Endodermal cell (in vitro differentiated cells): ENCODE results near the gene SCFD1. TPM values are rescaled to one million over a fixed set of nuclear protein-coding genes. Genes with fewer than 3 reads are reported as not detected.
A peak's percentile ranks its signal among the peaks of the same experiment; 100 is the strongest.

Source experiments
- DNase-seq: peaks from one replicate; pipeline ENCODE4 v3.0.0-alpha.2; 2017
- H3K27ac ChIP-seq: 2 replicates; pipeline ENCODE4 v1.5.1; 2013; ENCODE audit warnings: mild to moderate bottlenecking, low read depth, low read length, moderate library complexity
- H3K27me3 ChIP-seq: 2 replicates; pipeline ENCODE4 v1.6.1; 2013; ENCODE audit warnings: mild to moderate bottlenecking, low read length, moderate library complexity; ENCODE audit not compliant: insufficient read depth, control insufficient read depth, poor library complexity, severe bottlenecking
- H3K36me3 ChIP-seq: 2 replicates; pipeline ENCODE4 v1.7.0; 2013; ENCODE audit warnings: mild to moderate bottlenecking, low read length, moderate library complexity; ENCODE audit not compliant: control insufficient read depth, insufficient read depth
- H3K4me1 ChIP-seq: one replicate; pipeline ENCODE4 v1.7.0; 2013; ENCODE audit warnings: low read length; ENCODE audit not compliant: control insufficient read depth, insufficient read depth
- H3K4me3 ChIP-seq: 2 replicates; pipeline ENCODE4 v1.5.1; 2013; ENCODE audit warnings: mild to moderate bottlenecking, low read length, moderate library complexity
- H3K9ac ChIP-seq: 2 replicates; pipeline ENCODE4 v1.6.1; 2013; ENCODE audit warnings: mild to moderate bottlenecking, low read length, moderate library complexity; ENCODE audit not compliant: poor library complexity, severe bottlenecking; ENCODE audit errors: extremely low read depth
- H3K9me3 ChIP-seq: 2 replicates; pipeline ENCODE4 v1.6.1; 2013; ENCODE audit warnings: mild to moderate bottlenecking, low read length, moderate library complexity; ENCODE audit not compliant: control insufficient read depth
- H3K27ac Mint-ChIP-seq: 2 replicates; pipeline ENCODE4 v1.8.0; 2020; ENCODE audit warnings: mixed read lengths
- H3K27me3 Mint-ChIP-seq: 2 replicates; pipeline ENCODE4 v1.8.0; 2021; ENCODE audit warnings: mild to moderate bottlenecking, mixed read lengths; ENCODE audit not compliant: insufficient read depth
- H3K36me3 Mint-ChIP-seq: 2 replicates; pipeline ENCODE4 v1.8.0; 2020; ENCODE audit warnings: low read depth, mixed read lengths
- H3K4me1 Mint-ChIP-seq: 2 replicates; pipeline ENCODE4 v1.8.0; 2020; ENCODE audit warnings: mixed read lengths
- H3K4me3 Mint-ChIP-seq: 2 replicates; pipeline ENCODE4 v1.8.0; 2020; ENCODE audit warnings: mild to moderate bottlenecking, moderate library complexity, mixed read lengths
- H3K9me3 Mint-ChIP-seq: 2 replicates; pipeline ENCODE4 v1.8.0; 2020; ENCODE audit warnings: mild to moderate bottlenecking, mixed read lengths
- CTCF ChIP-seq: fragments of 200-600 bp; sonication (generic); conservative IDR thresholded peaks from 2 replicates; pipeline ENCODE4 v1.5.0; 2021; ENCODE audit warnings: antibody characterized with exemption, mild to moderate bottlenecking
- WGBS, 2 experiments: methylation state at CpG; one replicate each; pipeline versions ENCODE4 v1.1.5 to v1.1.7; 2013; ENCODE audit warnings: missing lambda C conversion rate in 2 of 2, mixed read lengths in 1 of 2; ENCODE audit not compliant: insufficient coverage in 1 of 2, insufficient read length in 1 of 2; 5-methylcytosine and 5-hydroxymethylcytosine counted together
- total RNA-seq, 2 donors: library from RNA; stranded (reverse); fragmentation: NEBNext Ultra II Directional in 1 of 2; extraction: Animal tissue kit (Norgen Biotek cat#: 25700) in 1 of 2; gene quantifications; 2 replicates in 1 of 2; 3 replicates in 1 of 2; pipeline ENCODE4 v1.2.1, GENCODE V29; 2021

SCFD1 gene
- total RNA-seq, 2 donors from 2014 or later: 82.4 to 98.4 TPM

- Histone ChIP-seq H3K9ac (no peak overlapping the region), H3K27ac (no peak overlapping the region), H3K4me3 (no peak overlapping the region), H3K9me3 (no peaks in the 10 kb centered on the region), H3K27me3 (no peaks in the 10 kb centered on the region), H3K36me3 (no peaks in the 10 kb centered on the region), H3K4me1 (no peaks in the 10 kb centered on the region)
- 92 to 97% methylated on average over 10 to 11 of the region's 11 CpGs for WGBS, 2 experiments
- Mint-ChIP-seq H3K27me3 (no peaks in the 10 kb centered on the region), H3K27ac (no peak overlapping the region), H3K4me3 (no peak overlapping the region), H3K4me1 (no peaks in the 10 kb centered on the region), H3K36me3 (no peaks in the 10 kb centered on the region), H3K9me3 (no peaks in the 10 kb centered on the region)
- TF ChIP-seq CTCF: peak; percentile 50
- peak; percentile 51 for DNase-seq
Measured at GRCh38 chr14:30751646-30752416, 129.7 kb downstream of the SCFD1 start.

- no peak for TF ChIP-seq CTCF
- Histone ChIP-seq H3K9ac (no peak overlapping the region), H3K27ac (no peak overlapping the region), H3K4me1 (no peaks in the 10 kb centered on the region), H3K9me3 (no peaks in the 10 kb centered on the region), H3K4me3 (no peak overlapping the region), H3K36me3 (no peaks in the 10 kb centered on the region), H3K27me3 (no peaks in the 10 kb centered on the region)
- no peaks in the 10 kb centered on the region for H3K9me3 Mint-ChIP-seq
- no peak for DNase-seq
- no peak overlapping the region for H3K4me3 Mint-ChIP-seq
- H3K36me3 Mint-ChIP-seq: no peaks in the 10 kb centered on the region
- no peaks in the 10 kb centered on the region for H3K27me3 Mint-ChIP-seq
- WGBS, 2 experiments: 89 to 97% methylated on average over 3 to 4 of the region's 4 CpGs
- H3K4me1 Mint-ChIP-seq: no peaks in the 10 kb centered on the region
- H3K27ac Mint-ChIP-seq: no peak overlapping the region
Measured at GRCh38 chr14:30753452-30753851, 131.3 kb downstream of the SCFD1 start.

GRCh38 chr14:30754778-30755177, 132.7 kb downstream of the SCFD1 start:
- H3K9me3 ChIP-seq: no peaks in the 10 kb centered on the region
- H3K27me3 Mint-ChIP-seq: no peaks in the 10 kb centered on the region
- H3K27ac Mint-ChIP-seq: no peak overlapping the region
- no peak for TF ChIP-seq CTCF
- no peak overlapping the region for H3K4me3 ChIP-seq
- H3K36me3 ChIP-seq: no peaks in the 10 kb centered on the region
- no peaks in the 10 kb centered on the region for H3K9me3 Mint-ChIP-seq
- WGBS, 2 experiments: 88% methylated on average over 3 of the region's 3 CpGs; no CpG with 5 or more reads in 1 of the 2 experiments
- DNase-seq: no peak
- H3K27ac ChIP-seq: no peak overlapping the region
- H3K4me3 Mint-ChIP-seq: no peak overlapping the region
- H3K4me1 Mint-ChIP-seq: no peaks in the 10 kb centered on the region
- H3K9ac ChIP-seq: no peak overlapping the region
- no peaks in the 10 kb centered on the region for H3K27me3 ChIP-seq
- H3K4me1 ChIP-seq: no peaks in the 10 kb centered on the region
- H3K36me3 Mint-ChIP-seq: no peaks in the 10 kb centered on the region
